ENCODE data around the gene GRM1.

The GRM1 gene

DNA sequence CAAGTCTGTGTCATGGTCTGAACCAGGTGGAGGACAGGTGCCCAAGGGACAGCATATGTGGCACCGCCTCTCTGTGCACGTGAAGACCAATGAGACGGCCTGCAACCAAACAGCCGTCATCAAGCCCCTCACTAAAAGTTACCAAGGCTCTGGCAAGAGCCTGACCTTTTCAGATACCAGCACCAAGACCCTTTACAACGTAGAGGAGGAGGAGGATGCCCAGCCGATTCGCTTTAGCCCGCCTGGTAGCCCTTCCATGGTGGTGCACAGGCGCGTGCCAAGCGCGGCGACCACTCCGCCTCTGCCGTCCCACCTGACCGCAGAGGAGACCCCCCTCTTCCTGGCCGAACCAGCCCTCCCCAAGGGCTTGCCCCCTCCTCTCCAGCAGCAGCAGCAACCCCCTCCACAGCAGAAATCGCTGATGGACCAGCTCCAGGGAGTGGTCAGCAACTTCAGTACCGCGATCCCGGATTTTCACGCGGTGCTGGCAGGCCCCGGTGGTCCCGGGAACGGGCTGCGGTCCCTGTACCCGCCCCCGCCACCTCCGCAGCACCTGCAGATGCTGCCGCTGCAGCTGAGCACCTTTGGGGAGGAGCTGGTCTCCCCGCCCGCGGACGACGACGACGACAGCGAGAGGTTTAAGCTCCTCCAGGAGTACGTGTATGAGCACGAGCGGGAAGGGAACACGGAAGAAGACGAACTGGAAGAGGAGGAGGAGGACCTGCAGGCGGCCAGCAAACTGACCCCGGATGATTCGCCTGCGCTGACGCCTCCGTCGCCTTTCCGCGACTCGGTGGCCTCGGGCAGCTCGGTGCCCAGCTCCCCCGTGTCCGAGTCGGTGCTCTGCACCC, 405.2 kb downstream of the GRM1 start:
- Histone ChIP-seq H3K36me3 (ENCODE audit: insufficient read depth, low read length) (no peaks in the 10 kb centered on the region), H3K4me3 (ENCODE audit: low read length) (peak overlapping the region; percentile 65), H3K4me1 (ENCODE audit: control insufficient read depth, insufficient read depth, low read length) (peaks cover 3% of the 10 kb centered on the region), H3K27me3 (ENCODE audit: control insufficient read depth, insufficient read depth, low read length) (no peaks in the 10 kb centered on the region), H3K9me3 (replicated peaks; ENCODE audit: low read length) (no peaks in the 10 kb centered on the region), H3K9ac (ENCODE audit: low read depth, low read length) (no peak overlapping the region), H3K4me2 (ENCODE audit: low read length) (peak overlapping the region; percentile 78)

- H3K9me3 ChIP-seq (replicated peaks; ENCODE audit: low read length), result no peaks in the 10 kb centered on the region
- no peak overlapping the region for H3K9ac ChIP-seq (ENCODE audit: low read depth, low read length)
- no peaks in the 10 kb centered on the region for H3K27me3 ChIP-seq (ENCODE audit: control insufficient read depth, insufficient read depth, low read length)
- H3K4me2 ChIP-seq (ENCODE audit: low read length), result peak overlapping the region; percentile 78
- H3K36me3 ChIP-seq (ENCODE audit: insufficient read depth, low read length), result no peaks in the 10 kb centered on the region
- H3K4me1 ChIP-seq (ENCODE audit: control insufficient read depth, insufficient read depth, low read length), result peaks cover 3% of the 10 kb centered on the region
- H3K4me3 ChIP-seq (ENCODE audit: low read length), result peak overlapping the region; percentile 65
These were observed 406.0 kb downstream of the GRM1 start for GRCh38 chr6:146434732-146435390.

GRCh38 chr6:146441907-146442306, 413.0 kb downstream of the GRM1 start:
- no peaks in the 10 kb centered on the region for H3K9me3 ChIP-seq (replicated peaks; ENCODE audit: low read length)
- no peak overlapping the region for H3K4me3 ChIP-seq (ENCODE audit: low read length)
- no peak overlapping the region for H3K9ac ChIP-seq (ENCODE audit: low read depth, low read length)
- H3K4me2 ChIP-seq (ENCODE audit: low read length), result no peak overlapping the region
- H3K4me1 ChIP-seq (ENCODE audit: control insufficient read depth, insufficient read depth, low read length), result no peaks in the 10 kb centered on the region
- no peaks in the 10 kb centered on the region for H3K36me3 ChIP-seq (ENCODE audit: insufficient read depth, low read length)
- no peaks in the 10 kb centered on the region for H3K27me3 ChIP-seq (ENCODE audit: control insufficient read depth, insufficient read depth, low read length)

DNA sequence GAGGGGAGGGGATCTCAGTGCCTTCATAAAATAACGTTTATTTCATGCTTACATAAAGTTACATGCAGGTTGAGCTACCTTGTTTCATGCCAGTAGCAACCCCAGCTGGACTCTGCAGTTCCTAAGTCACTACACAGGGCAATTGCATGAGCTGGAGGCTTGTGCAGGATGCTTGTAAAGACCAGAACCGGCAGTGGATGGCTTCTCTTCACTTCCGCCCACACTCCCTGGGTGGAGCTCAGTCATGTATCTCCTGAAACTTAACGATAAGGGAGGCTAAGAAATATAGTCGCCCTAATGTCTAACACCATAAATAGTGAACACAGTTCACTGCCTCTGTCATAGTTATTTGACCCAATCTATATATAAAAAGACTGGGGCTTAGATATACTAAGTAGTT, 415.3 kb downstream of the GRM1 start:
- H3K4me1 ChIP-seq (ENCODE audit: control insufficient read depth, insufficient read depth, low read length), result no peaks in the 10 kb centered on the region
- no peak overlapping the region for H3K4me3 ChIP-seq (ENCODE audit: low read length)

GRCh38 chr6:146445233-146445632, 416.4 kb downstream of the GRM1 start:
- Histone ChIP-seq H3K4me1 (ENCODE audit: control insufficient read depth, insufficient read depth, low read length) (no peaks in the 10 kb centered on the region), H3K4me2 (ENCODE audit: low read length) (no peak overlapping the region), H3K4me3 (ENCODE audit: low read length) (no peak overlapping the region), H3K9ac (ENCODE audit: low read depth, low read length) (no peak overlapping the region), H3K27me3 (ENCODE audit: control insufficient read depth, insufficient read depth, low read length) (no peaks in the 10 kb centered on the region), H3K9me3 (replicated peaks; ENCODE audit: low read length) (no peaks in the 10 kb centered on the region), H3K36me3 (ENCODE audit: insufficient read depth, low read length) (no peaks in the 10 kb centered on the region)

More for the DNA sequence above, 415.3 kb downstream of the GRM1 start:
- no peak overlapping the region for H3K9ac ChIP-seq (ENCODE audit: low read depth, low read length)
- no peak overlapping the region for H3K4me2 ChIP-seq (ENCODE audit: low read length)
- H3K27me3 ChIP-seq (ENCODE audit: control insufficient read depth, insufficient read depth, low read length), result no peaks in the 10 kb centered on the region
- H3K9me3 ChIP-seq (replicated peaks; ENCODE audit: low read length), result no peaks in the 10 kb centered on the region
- no peaks in the 10 kb centered on the region for H3K36me3 ChIP-seq (ENCODE audit: insufficient read depth, low read length)

DNA sequence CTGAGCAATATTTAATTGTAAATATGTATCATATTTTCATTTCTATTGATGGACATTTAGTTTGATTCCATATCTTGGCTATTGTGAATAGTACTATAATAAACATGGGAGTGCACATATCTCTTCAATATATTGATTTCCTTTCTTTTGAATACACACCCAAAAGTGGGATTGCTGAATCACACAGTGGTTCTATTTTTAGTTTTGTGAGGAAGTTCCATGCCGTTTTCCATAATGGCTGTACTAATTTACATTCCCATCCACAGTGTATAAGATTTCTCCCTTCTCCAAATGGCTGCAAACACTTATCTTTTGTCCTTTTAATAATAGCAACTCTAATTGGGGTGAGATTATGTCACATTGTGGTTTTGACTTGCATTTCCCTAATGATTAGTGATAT, 428.0 kb downstream of the GRM1 start:
- H3K9me3 ChIP-seq (replicated peaks; ENCODE audit: low read length), result no peaks in the 10 kb centered on the region
- H3K4me1 ChIP-seq (ENCODE audit: control insufficient read depth, insufficient read depth, low read length), result no peaks in the 10 kb centered on the region
- H3K27me3 ChIP-seq (ENCODE audit: control insufficient read depth, insufficient read depth, low read length), result no peaks in the 10 kb centered on the region
- no peak overlapping the region for H3K9ac ChIP-seq (ENCODE audit: low read depth, low read length)
- no peak overlapping the region for H3K4me3 ChIP-seq (ENCODE audit: low read length)
- no peaks in the 10 kb centered on the region for H3K36me3 ChIP-seq (ENCODE audit: insufficient read depth, low read length)
- H3K4me2 ChIP-seq (ENCODE audit: low read length), result no peak overlapping the region

- Histone ChIP-seq H3K9ac (ENCODE audit: low read depth, low read length) (no peak overlapping the region), H3K27me3 (ENCODE audit: control insufficient read depth, insufficient read depth, low read length) (no peaks in the 10 kb centered on the region), H3K4me2 (ENCODE audit: low read length) (no peak overlapping the region), H3K9me3 (replicated peaks; ENCODE audit: low read length) (no peaks in the 10 kb centered on the region), H3K4me1 (ENCODE audit: control insufficient read depth, insufficient read depth, low read length) (no peaks in the 10 kb centered on the region), H3K36me3 (ENCODE audit: insufficient read depth, low read length) (no peaks in the 10 kb centered on the region), H3K4me3 (ENCODE audit: low read length) (no peak overlapping the region)
These were observed 432.1 kb downstream of the GRM1 start for GRCh38 chr6:146460941-146461340.

- no peak overlapping the region for H3K9ac ChIP-seq (ENCODE audit: low read depth, low read length)
- H3K4me2 ChIP-seq (ENCODE audit: low read length), result no peak overlapping the region
- H3K4me1 ChIP-seq (ENCODE audit: control insufficient read depth, insufficient read depth, low read length), result no peaks in the 10 kb centered on the region
- H3K9me3 ChIP-seq (replicated peaks; ENCODE audit: low read length), result no peaks in the 10 kb centered on the region
- H3K36me3 ChIP-seq (ENCODE audit: insufficient read depth, low read length), result no peaks in the 10 kb centered on the region
- H3K4me3 ChIP-seq (ENCODE audit: low read length), result no peak overlapping the region
- H3K27me3 ChIP-seq (ENCODE audit: control insufficient read depth, insufficient read depth, low read length), result no peaks in the 10 kb centered on the region
These were observed 441.4 kb downstream of the GRM1 start for GRCh38 chr6:146470091-146470770.

DNA sequence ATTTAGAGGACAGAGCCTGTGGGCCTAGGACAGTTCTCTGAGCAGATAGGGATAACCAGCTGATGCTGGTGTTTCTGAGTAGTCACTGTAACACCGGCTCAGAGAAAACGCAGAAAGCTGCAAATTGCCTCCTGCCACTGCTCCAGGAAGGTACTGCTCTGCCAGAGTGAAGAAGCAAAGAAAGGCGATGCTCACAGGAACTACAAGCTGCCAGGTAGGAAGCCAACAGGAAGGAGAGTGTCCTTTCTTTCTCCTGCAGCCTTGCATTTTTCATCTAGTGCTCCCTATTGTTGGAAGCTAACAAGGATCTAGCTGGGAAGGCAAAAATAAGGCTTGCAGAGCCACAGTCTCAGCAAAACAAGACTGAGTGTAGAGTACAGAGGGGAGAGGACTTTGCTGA, 444.1 kb downstream of the GRM1 start:
- Histone ChIP-seq H3K4me2 (ENCODE audit: low read length) (no peak overlapping the region), H3K36me3 (ENCODE audit: insufficient read depth, low read length) (no peaks in the 10 kb centered on the region), H3K4me3 (ENCODE audit: low read length) (no peak overlapping the region), H3K4me1 (ENCODE audit: control insufficient read depth, insufficient read depth, low read length) (no peaks in the 10 kb centered on the region), H3K27me3 (ENCODE audit: control insufficient read depth, insufficient read depth, low read length) (no peaks in the 10 kb centered on the region), H3K9me3 (replicated peaks; ENCODE audit: low read length) (no peaks in the 10 kb centered on the region), H3K9ac (ENCODE audit: low read depth, low read length) (no peak overlapping the region)

DNA sequence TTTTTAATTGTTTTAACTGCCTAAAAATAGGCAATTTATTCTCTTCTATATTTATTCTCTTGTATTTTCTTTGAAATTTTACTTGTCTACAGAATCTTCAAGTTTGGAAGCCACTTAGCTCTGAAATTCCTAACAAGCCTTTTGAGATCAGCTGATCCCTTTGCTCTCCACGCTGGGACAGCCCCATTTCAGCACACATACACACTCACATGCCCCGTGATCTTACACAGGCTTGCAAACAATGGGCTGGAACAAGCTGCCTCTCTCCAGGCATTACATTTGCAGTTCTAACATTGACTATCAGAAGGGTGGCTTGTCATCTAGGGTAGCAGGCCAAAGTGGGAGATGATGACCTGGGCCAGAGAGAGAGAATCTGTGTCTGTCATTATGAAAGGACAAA, 452.7 kb downstream of the GRM1 start:
- Histone ChIP-seq H3K4me1 (ENCODE audit: control insufficient read depth, insufficient read depth, low read length) (no peaks in the 10 kb centered on the region), H3K4me3 (ENCODE audit: low read length) (no peak overlapping the region), H3K4me2 (ENCODE audit: low read length) (no peak overlapping the region), H3K36me3 (ENCODE audit: insufficient read depth, low read length) (no peaks in the 10 kb centered on the region), H3K9me3 (replicated peaks; ENCODE audit: low read length) (no peaks in the 10 kb centered on the region), H3K9ac (ENCODE audit: low read depth, low read length) (no peak overlapping the region), H3K27me3 (ENCODE audit: control insufficient read depth, insufficient read depth, low read length) (no peaks in the 10 kb centered on the region)

- Histone ChIP-seq H3K36me3 (ENCODE audit: insufficient read depth, low read length) (no peaks in the 10 kb centered on the region), H3K4me3 (ENCODE audit: low read length) (no peak overlapping the region), H3K27me3 (ENCODE audit: control insufficient read depth, insufficient read depth, low read length) (no peaks in the 10 kb centered on the region), H3K4me2 (ENCODE audit: low read length) (no peak overlapping the region), H3K9ac (ENCODE audit: low read depth, low read length) (no peak overlapping the region), H3K4me1 (ENCODE audit: control insufficient read depth, insufficient read depth, low read length) (no peaks in the 10 kb centered on the region), H3K9me3 (replicated peaks; ENCODE audit: low read length) (no peaks in the 10 kb centered on the region)
These were observed 455.5 kb downstream of the GRM1 start for GRCh38 chr6:146484411-146484810.
